B cell (primary cell): ENCODE measurements around the gene ABCC5. TPM values are rescaled to one million over a fixed set of nuclear protein-coding genes. Genes with fewer than 3 reads are reported as not detected.

Experiments
- ATAC-seq: fragments of 200-7000 bp; cut with Tn5 transposase; one replicate; pipeline ENCODE4 v1.10.0; 2021; ENCODE audit warnings: low read depth, mild to moderate bottlenecking, moderate number of reproducible peaks, moderate library complexity
- CTCF ChIA-PET: fragments of 350-600 bp; sonication (Branson Sonifier 250); formaldehyde crosslinking; loops from one replicate; lab custom pipeline; 2021; ENCODE audit warnings: antibody characterized with exemption, inconsistent platforms; lab: Charles Lee
- POLR2A ChIA-PET: fragments of 350-600 bp; sonication (Branson Sonifier 250); formaldehyde crosslinking; loops from one replicate; lab custom pipeline; 2021; ENCODE audit warnings: antibody characterized with exemption; lab: Charles Lee
- DNase-seq: peaks from one replicate; pipeline ENCODE4 v3.0.0; 2013
- H2AFZ ChIP-seq: 2 replicates; pipeline ENCODE4 v1.6.1; 2012; ENCODE audit warnings: mild to moderate bottlenecking, low read depth, low read length; ENCODE audit not compliant: insufficient read depth, poor library complexity, severe bottlenecking
- H3K27ac ChIP-seq, 2 donors: 1 replicate in 1 of 2; 2 replicates in 1 of 2; pipeline ENCODE4 v1.5.1; 2012 to 2013; ENCODE audit warnings: low read length in 2 of 2, mild to moderate bottlenecking in 2 of 2, moderate library complexity in 1 of 2
- H3K27me3 ChIP-seq, 4 experiments: fragments of 200-600 bp in 1 of 4; sonication (generic) in 1 of 4; replicated peaks in 1 of 4; 1 replicate in 2 of 4; 2 replicates in 2 of 4; pipeline versions ENCODE4 v1.6.1 to v1.7.0; 2013 to 2016; ENCODE audit warnings: low read length in 3 of 4, mild to moderate bottlenecking in 2 of 4, mixed read lengths in 1 of 4, moderate library complexity in 1 of 4; ENCODE audit not compliant: insufficient read depth in 4 of 4, control insufficient read depth in 3 of 4; ENCODE audit errors: control extremely low read depth in 1 of 4
- H3K36me3 ChIP-seq, 2 experiments: replicated peaks in 1 of 2; 1 replicate in 1 of 2; 2 replicates in 1 of 2; pipeline versions ENCODE4 v1.6.1 to v1.7.1; 2013; ENCODE audit warnings: low read length in 1 of 2; ENCODE audit not compliant: insufficient read depth in 2 of 2, control insufficient read depth in 1 of 2; ENCODE audit errors: control extremely low read depth in 1 of 2, extremely low read depth in 1 of 2
- H3K4me1 ChIP-seq, 2 donors: fragments of 200-600 bp in 1 of 2; sonication (generic) in 1 of 2; 1 replicate in 1 of 2; 2 replicates in 1 of 2; pipeline versions ENCODE4 v1.5.1 to v1.6.1; 2013 to 2017; ENCODE audit warnings: low read length in 2 of 2; ENCODE audit not compliant: control insufficient read depth in 2 of 2, insufficient read depth in 2 of 2
- H3K4me2 ChIP-seq: replicated peaks from 2 replicates; pipeline ENCODE3; 2012; ENCODE audit warnings: mild to moderate bottlenecking, low read depth, low read length; ENCODE audit not compliant: poor library complexity, severe bottlenecking
- H3K4me3 ChIP-seq, 5 experiments: fragments of 200-600 bp in 1 of 5; sonication (generic) in 1 of 5; 1 replicate in 3 of 5; 2 replicates in 2 of 5; pipeline versions ENCODE4 v1.5.1 to v1.7.0; 2011 to 2016; ENCODE audit warnings: low read length in 4 of 5, mild to moderate bottlenecking in 4 of 5, low read depth in 2 of 5, control low read depth in 1 of 5, moderate library complexity in 1 of 5; ENCODE audit not compliant: insufficient read depth in 1 of 5; ENCODE audit errors: control extremely low read depth in 1 of 5, extremely low read depth in 1 of 5
- H3K79me2 ChIP-seq: fragments of 200-600 bp; sonication (generic); one replicate; pipeline ENCODE4 v1.6.0; 2016; ENCODE audit warnings: low read length; ENCODE audit not compliant: control insufficient read depth, insufficient read depth
- H3K9ac ChIP-seq: fragments of 200-600 bp; sonication (generic); 2 replicates; pipeline ENCODE4 v1.6.1; 2017; ENCODE audit warnings: mild to moderate bottlenecking, low read length, moderate library complexity
- H3K9me3 ChIP-seq, 3 donors: one replicate each; pipeline versions ENCODE4 v1.6.1 to v1.7.1; 2013; ENCODE audit warnings: low read length in 2 of 3; ENCODE audit not compliant: control insufficient read depth in 2 of 3, insufficient read depth in 1 of 3; ENCODE audit errors: control extremely low read depth in 1 of 3
- H4K20me1 ChIP-seq: 2 replicates; pipeline ENCODE4 v1.6.0; 2012; ENCODE audit warnings: mild to moderate bottlenecking, low read length; ENCODE audit not compliant: insufficient read depth, control insufficient read depth, poor library complexity, severe bottlenecking
- H3K27ac Mint-ChIP-seq: one replicate; pipeline ENCODE4 v1.8.0; 2021; ENCODE audit warnings: mixed read lengths
- H3K27me3 Mint-ChIP-seq: one replicate; pipeline ENCODE4 v1.8.0; 2021; ENCODE audit warnings: mixed read lengths
- H3K4me1 Mint-ChIP-seq: one replicate; pipeline ENCODE4 v1.8.0; 2021; ENCODE audit warnings: mixed read lengths
- H3K4me3 Mint-ChIP-seq: one replicate; pipeline ENCODE4 v1.8.0; 2021; ENCODE audit warnings: mixed read lengths
- H3K9me3 Mint-ChIP-seq: one replicate; pipeline ENCODE4 v1.8.0; 2022; ENCODE audit warnings: mixed read lengths; ENCODE audit not compliant: insufficient read depth
- EZH2 ChIP-seq: IDR thresholded peaks from 2 replicates; pipeline ENCODE4 v1.6.1; 2012; ENCODE audit warnings: borderline replicate concordance, low read depth, mild to moderate bottlenecking, moderate library complexity, low read length; ENCODE audit not compliant: insufficient read depth, poor library complexity, severe bottlenecking
- WGBS: methylation state at CpG from one replicate; pipeline ENCODE4 v1.1.5; 2013; ENCODE audit warnings: missing lambda C conversion rate; ENCODE audit not compliant: insufficient coverage; 5-methylcytosine and 5-hydroxymethylcytosine counted together
- intact Hi-C: fragments of 100-400 bp; cut with micrococcal nuclease; formaldehyde crosslinking; loops from one replicate; pipeline ENCODE4 v1.10.0; 2022
- polyA plus RNA-seq: library from polyadenylated mRNA; depleted of rRNA; stranded (reverse); fragments of >200 nt; gene quantifications from 2 replicates; pipeline ENCODE4 v1.2.3, GENCODE V29; 2012
- total RNA-seq, 2 donors: library from RNA; stranded (reverse); fragments of 120-200 nt in 1 of 2; gene quantifications; 1 replicate in 1 of 2; 2 replicates in 1 of 2; pipeline versions ENCODE4 v1.2.3 to v1.2.4, GENCODE V29; 2013 to 2022
- TF ChIP-seq, protein P1 (sequence below): fragments of 200-600 bp; IDR thresholded peaks from one replicate; pipeline ENCODE4 v1.8.0; 2022; ENCODE audit warnings: antibody characterized with exemption, mild to moderate bottlenecking

The ABCC5 gene
- total and polyA plus RNA-seq, 2 donors (not counting 1 experiment from before 2014, with no cell fraction given), result 13.4 to 29.5 TPM

DNA sequence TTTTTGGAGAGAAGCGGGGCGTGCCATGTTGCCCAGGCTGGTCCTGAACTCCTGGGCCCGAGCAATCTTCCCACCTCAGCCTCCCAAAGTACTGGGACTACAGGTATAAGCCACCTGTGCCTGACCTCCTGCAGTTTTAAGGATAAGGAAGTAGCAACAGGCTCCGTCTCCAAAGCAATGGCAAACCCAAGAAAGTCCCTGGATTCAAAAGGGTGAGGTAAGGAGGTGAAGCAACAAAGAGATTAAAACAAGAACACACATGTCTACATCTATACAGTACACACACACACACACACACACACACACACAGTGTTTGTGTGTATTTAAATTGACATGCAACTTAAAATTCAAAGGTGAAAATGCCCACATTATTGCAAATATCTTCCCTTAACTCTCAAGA lies 58.9 kb downstream of the ABCC5 start:
- Histone ChIP-seq H3K79me2 (no peaks in the 10 kb centered on the region), H3K4me3 (no peak overlapping the region), H3K4me1 (no peaks in the 10 kb centered on the region), H3K27ac (no peak overlapping the region), H2AFZ (no peak overlapping the region), H3K9ac (no peak overlapping the region), H3K36me3 (peaks cover 3 to 16% of the 10 kb centered on the region in 2 experiments), H4K20me1 (no peaks in the 10 kb centered on the region), H3K27me3 (no peaks in the 10 kb centered on the region), H3K4me2 (no peak overlapping the region), H3K9me3 (no peaks in the 10 kb centered on the region)
- no peak overlapping the region for H3K4me3 Mint-ChIP-seq
- ATAC-seq, result no peak
- H3K27ac Mint-ChIP-seq, result no peak overlapping the region
- intact Hi-C loops, result no loop called here
- no peaks in the 10 kb centered on the region for H3K4me1 Mint-ChIP-seq
- H3K27me3 Mint-ChIP-seq, result no peaks in the 10 kb centered on the region
- no peaks in the 10 kb centered on the region for H3K9me3 Mint-ChIP-seq
- POLR2A ChIA-PET, result no interaction called here
- DNase-seq, result no peak
- CTCF ChIA-PET, result no interaction called here
- TF ChIP-seq, protein P1, sequence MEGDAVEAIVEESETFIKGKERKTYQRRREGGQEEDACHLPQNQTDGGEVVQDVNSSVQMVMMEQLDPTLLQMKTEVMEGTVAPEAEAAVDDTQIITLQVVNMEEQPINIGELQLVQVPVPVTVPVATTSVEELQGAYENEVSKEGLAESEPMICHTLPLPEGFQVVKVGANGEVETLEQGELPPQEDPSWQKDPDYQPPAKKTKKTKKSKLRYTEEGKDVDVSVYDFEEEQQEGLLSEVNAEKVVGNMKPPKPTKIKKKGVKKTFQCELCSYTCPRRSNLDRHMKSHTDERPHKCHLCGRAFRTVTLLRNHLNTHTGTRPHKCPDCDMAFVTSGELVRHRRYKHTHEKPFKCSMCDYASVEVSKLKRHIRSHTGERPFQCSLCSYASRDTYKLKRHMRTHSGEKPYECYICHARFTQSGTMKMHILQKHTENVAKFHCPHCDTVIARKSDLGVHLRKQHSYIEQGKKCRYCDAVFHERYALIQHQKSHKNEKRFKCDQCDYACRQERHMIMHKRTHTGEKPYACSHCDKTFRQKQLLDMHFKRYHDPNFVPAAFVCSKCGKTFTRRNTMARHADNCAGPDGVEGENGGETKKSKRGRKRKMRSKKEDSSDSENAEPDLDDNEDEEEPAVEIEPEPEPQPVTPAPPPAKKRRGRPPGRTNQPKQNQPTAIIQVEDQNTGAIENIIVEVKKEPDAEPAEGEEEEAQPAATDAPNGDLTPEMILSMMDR, result no peak
- no peak for TF ChIP-seq EZH2
- WGBS, result no CpG with 5 or more reads among the region's 4 CpGs

DNA sequence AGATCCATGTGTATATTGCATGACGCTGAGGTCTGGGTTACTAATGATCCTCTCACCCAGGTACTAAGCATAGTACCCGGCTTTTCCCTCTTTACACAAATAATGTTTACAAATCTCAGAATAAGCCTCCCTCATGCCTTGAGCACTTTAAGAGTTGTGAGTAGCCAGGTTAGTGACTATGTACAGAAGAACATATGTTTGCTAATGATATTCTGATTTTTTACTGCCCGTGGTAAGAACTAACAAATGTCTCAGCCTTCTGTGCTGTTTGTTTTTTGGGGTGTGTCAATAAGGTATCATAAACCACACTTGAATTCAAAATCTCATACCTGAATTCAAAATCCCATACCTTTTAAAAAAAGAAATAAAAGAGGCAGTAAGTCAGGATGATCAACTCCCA lies 59.5 kb downstream of the ABCC5 start:
- Histone ChIP-seq H3K4me3 (no peak overlapping the region), H3K9ac (no peak overlapping the region), H3K4me1 (no peaks in the 10 kb centered on the region), H3K79me2 (no peaks in the 10 kb centered on the region), H3K36me3 (peaks cover 3 to 13% of the 10 kb centered on the region in 2 experiments), H2AFZ (no peak overlapping the region), H3K27ac (no peak overlapping the region), H4K20me1 (no peaks in the 10 kb centered on the region), H3K27me3 (no peaks in the 10 kb centered on the region), H3K4me2 (no peak overlapping the region), H3K9me3 (no peaks in the 10 kb centered on the region)
- no CpG with 5 or more reads among the region's 3 CpGs for WGBS
- ChIA-PET CTCF (no interaction called here), POLR2A (no interaction called here)
- no peak overlapping the region for H3K27ac Mint-ChIP-seq
- H3K4me3 Mint-ChIP-seq, result no peak overlapping the region
- intact Hi-C loops, result no loop called here
- ATAC-seq (no peak), DNase-seq (no peak)
- no peaks in the 10 kb centered on the region for H3K4me1 Mint-ChIP-seq
- TF ChIP-seq EZH2, result no peak
- TF ChIP-seq, protein P1, result no peak
- H3K27me3 Mint-ChIP-seq, result no peaks in the 10 kb centered on the region
- H3K9me3 Mint-ChIP-seq, result no peaks in the 10 kb centered on the region
